K562 (cell line): ENCODE measurements around the gene NPEPL1. TPM values are rescaled to one million over a fixed set of nuclear protein-coding genes. Genes with fewer than 3 reads are reported as not detected.

Experiments used
- ATAC-seq: fragments of 200-7000 bp; cut with Tn5 transposase; 3 replicates; pipeline ENCODE4 v1.9.1; 2020; ENCODE audit warnings: moderate library complexity
- BruUV-seq: library from RNA; stranded (reverse); fragments of 400-500 nt; replicated peaks from 2 replicates; lab custom pipeline; 2021; lab: Mats Ljungman, UMichigan
- CTCF ChIA-PET: fragments of 300-600 bp; formaldehyde crosslinking; extraction: SDS; loops from one replicate; lab custom pipeline; 2021; ENCODE audit warnings: low intra/inter-chr PET ratio; lab: Yijun Ruan, JAX
- POLR2A ChIA-PET: fragments of 300-600, 350-650 bp; sonication (Branson Sonifier 250); formaldehyde crosslinking; extraction: SDS; loops from one replicate; lab custom pipeline; 2021; ENCODE audit warnings: antibody characterized with exemption, inconsistent platforms; lab: Yijun Ruan, JAX
- DNase-seq, 4 experiments: peaks; one replicate each; pipeline versions ENCODE4 v3.0.0 to v3.0.0-alpha.2; 2011 to 2018; ENCODE audit warnings: low spot score in 3 of 4, mixed read lengths in 3 of 4; ENCODE audit errors: extremely low read depth in 1 of 4
- FAIRE-seq: peaks from 2 replicates; lab custom pipeline; 2011; peaks lifted over from hg19 to GRCh38; lab: Jason Lieb, UNC
- H2AFZ ChIP-seq: 2 replicates; pipeline ENCODE4 v1.6.0; 2011; ENCODE audit warnings: low read depth, low read length, control low read depth, inconsistent platforms
- H3K27ac ChIP-seq: fragments of 200-600 bp; 3 replicates; pipeline ENCODE4 v1.8.0; 2011; ENCODE audit warnings: low read depth, mild to moderate bottlenecking, control low read depth, inconsistent platforms, low read length, moderate library complexity, mixed read lengths; ENCODE audit errors: extremely low read depth
- H3K27me3 ChIP-seq, 2 experiments: fragments of 300-600 bp in 1 of 2; 2 replicates in 1 of 2; 3 replicates in 1 of 2; pipeline versions ENCODE4 v1.6.0 to v1.8.0; 2011; ENCODE audit warnings: inconsistent platforms in 2 of 2, low read length in 2 of 2, mild to moderate bottlenecking in 1 of 2, mixed read lengths in 1 of 2, moderate library complexity in 1 of 2; ENCODE audit not compliant: control insufficient read depth in 2 of 2, insufficient read depth in 2 of 2
- H3K36me3 ChIP-seq: fragments of 300-600 bp; 3 replicates; pipeline ENCODE4 v1.8.0; 2011; ENCODE audit warnings: mild to moderate bottlenecking, low read length, inconsistent platforms; ENCODE audit not compliant: control insufficient read depth, insufficient read depth
- H3K4me1 ChIP-seq, 2 experiments: fragments of 200-600 bp in 1 of 2; replicated peaks in 1 of 2; 2 replicates in 1 of 2; 3 replicates in 1 of 2; pipeline versions ENCODE4 v1.5.1 to v1.8.0; 2011; ENCODE audit warnings: inconsistent platforms in 2 of 2, low read length in 2 of 2, mild to moderate bottlenecking in 1 of 2, mixed read lengths in 1 of 2, moderate library complexity in 1 of 2; ENCODE audit not compliant: control insufficient read depth in 2 of 2, insufficient read depth in 2 of 2
- H3K4me2 ChIP-seq: 2 replicates; pipeline ENCODE4 v1.6.1; 2011; ENCODE audit warnings: low read length, control low read depth, inconsistent platforms, mixed read lengths; ENCODE audit not compliant: insufficient read depth
- H3K4me3 ChIP-seq: fragments of 200-600 bp; sonication (generic), shearing (Covaris generic); 2 replicates; pipeline ENCODE4 v1.5.1; 2016; ENCODE audit warnings: control low read depth, inconsistent platforms
- H3K79me2 ChIP-seq: fragments of 200-600 bp; 3 replicates; pipeline ENCODE4 v1.8.0; 2011; ENCODE audit warnings: low read length, inconsistent platforms; ENCODE audit not compliant: control insufficient read depth, insufficient read depth
- H3K9ac ChIP-seq, 2 experiments: 2 replicates each; pipeline versions ENCODE4 v1.6.0 to v1.6.1; 2011; ENCODE audit warnings: low read depth in 2 of 2, low read length in 2 of 2, control low read depth in 1 of 2, inconsistent platforms in 1 of 2, mild to moderate bottlenecking in 1 of 2, mixed read lengths in 1 of 2; ENCODE audit not compliant: insufficient read depth in 1 of 2
- H3K9me1 ChIP-seq: one replicate; pipeline ENCODE4 v1.6.0; 2011; ENCODE audit warnings: inconsistent platforms, mild to moderate bottlenecking, low read length, moderate library complexity; ENCODE audit not compliant: control insufficient read depth, insufficient read depth
- H3K9me3 ChIP-seq: replicated peaks from 2 replicates; pipeline ENCODE4 v1.5.1; 2011; ENCODE audit warnings: low read depth, low read length, inconsistent platforms; ENCODE audit not compliant: control insufficient read depth, insufficient read depth
- H4K20me1 ChIP-seq: replicated peaks from 2 replicates; pipeline ENCODE4 v1.6.1; 2011; ENCODE audit warnings: low read length, inconsistent platforms, mixed read lengths; ENCODE audit not compliant: control insufficient read depth, insufficient read depth
- BCOR ChIP-seq: fragments of 450-650 bp; IDR thresholded peaks from 2 replicates; pipeline ENCODE4 v1.6.1; 2016
- CEBPZ ChIP-seq: fragments of 150-350 bp; IDR thresholded peaks from 2 replicates; pipeline ENCODE4 v1.6.1; 2014; ENCODE audit warnings: low read depth, mild to moderate bottlenecking, low read length, borderline replicate concordance
- FOXP1 ChIP-seq: sonication (generic); formaldehyde crosslinking; IDR thresholded peaks from 2 replicates; pipeline ENCODE4 v1.8.0; 2022; ENCODE audit warnings: mild to moderate bottlenecking, missing genetic modification reagents
- HLTF ChIP-seq: fragments of 450-650 bp; IDR thresholded peaks from 2 replicates; pipeline ENCODE4 v1.6.1; 2016
- MBD2 ChIP-seq: sonication (generic); IDR thresholded peaks from 2 replicates; pipeline ENCODE4 v1.6.1; 2016; ENCODE audit warnings: low read depth, borderline replicate concordance
- MTF1 ChIP-seq: fragments of 250-450 bp; sonication (Bioruptor Pico); IDR thresholded peaks from 2 replicates; pipeline ENCODE4 v1.9.0; 2021; ENCODE audit warnings: moderate library complexity, mild to moderate bottlenecking, inconsistent platforms, borderline replicate concordance
- NCOA6 ChIP-seq: fragments of 450-650 bp; IDR thresholded peaks from 2 replicates; pipeline ENCODE4 v1.6.1; 2017; ENCODE audit warnings: mild to moderate bottlenecking
- NRF1 ChIP-seq, 2 experiments: fragments of 450-650 bp; IDR thresholded peaks in 1 of 2; conservative IDR thresholded peaks in 1 of 2; 2 replicates each; pipeline ENCODE4 v1.6.1; 2014; ENCODE audit warnings: mild to moderate bottlenecking in 2 of 2
- NUFIP1 ChIP-seq: fragments of 450-650 bp; IDR thresholded peaks from 2 replicates; pipeline ENCODE4 v1.6.1; 2018; ENCODE audit not compliant: partially characterized antibody
- PCBP1 ChIP-seq: fragments of 200-400 bp; formaldehyde crosslinking; IDR thresholded peaks from 2 replicates; pipeline ENCODE4 v1.6.1; 2018; ENCODE audit warnings: mild to moderate bottlenecking, low read depth, low read length; ENCODE audit not compliant: poor library complexity, severe bottlenecking
- PHF8 ChIP-seq: fragments of 200-600 bp; sonication (generic); IDR thresholded peaks from 2 replicates; pipeline ENCODE4 v1.6.1; 2012; ENCODE audit warnings: mixed run types, mild to moderate bottlenecking, inconsistent platforms, low read length, moderate library complexity, borderline replicate concordance
- PTBP1 ChIP-seq: fragments of 200-400 bp; formaldehyde crosslinking; IDR thresholded peaks from 2 replicates; pipeline ENCODE4 v1.6.1; 2017; ENCODE audit warnings: low read depth, low read length
- RBM22 ChIP-seq: fragments of 200-400 bp; formaldehyde crosslinking; IDR thresholded peaks from 2 replicates; pipeline ENCODE4 v1.6.1; 2018; ENCODE audit warnings: low read length, low read depth; ENCODE audit not compliant: poor library complexity, severe bottlenecking
- SMARCE1 ChIP-seq: fragments of 450-650 bp; IDR thresholded peaks from 2 replicates; pipeline ENCODE4 v1.7.1; 2016; ENCODE audit warnings: mild to moderate bottlenecking
- SPI1 ChIP-seq: IDR thresholded peaks from 2 replicates; pipeline ENCODE4 v1.6.1; 2011; ENCODE audit warnings: low read depth, low read length, control low read depth, borderline replicate concordance
- TRIM28 ChIP-seq: fragments of 450-650 bp; IDR thresholded peaks from 2 replicates; pipeline ENCODE4 v1.6.1; 2017
- TSC22D4 ChIP-seq: fragments of 450-650 bp; IDR thresholded peaks from 2 replicates; pipeline ENCODE4 v1.6.1; 2016; ENCODE audit warnings: missing genetic modification characterization, missing biosample characterization, control low read depth
- ZNF274 ChIP-seq: IDR thresholded peaks from 2 replicates; pipeline ENCODE4 v1.6.1; 2011; ENCODE audit warnings: low read depth, mild to moderate bottlenecking, low read length, moderate library complexity, borderline replicate concordance
- ZSCAN29 ChIP-seq: fragments of 450-650 bp; IDR thresholded peaks from 2 replicates; pipeline ENCODE4 v1.6.1; 2017
- WGBS: fragments of 100-300 bp; shearing (Covaris generic); methylation state at CpG from one replicate; pipeline ENCODE4 v1.1.6; 2016; ENCODE audit warnings: low coverage, mixed read lengths; ENCODE audit not compliant: insufficient coverage; ENCODE audit errors: missing lambda C conversion rate; 5-methylcytosine and 5-hydroxymethylcytosine counted together
- in situ Hi-C: fragments of 300-500 bp; cut with MboI; formaldehyde crosslinking; loops from 4 replicates; pipeline ENCODE4 v1.15.0; 2018; ENCODE audit warnings: inconsistent platforms, mixed read lengths
- intact Hi-C: fragments of 100-400 bp; cut with micrococcal nuclease; formaldehyde crosslinking; loops from 2 replicates; pipeline ENCODE4 v1.14.2; 2022
- polyA plus RNA-seq, 8 experiments: library from polyadenylated mRNA; depleted of rRNA in 4 of 8; stranded (reverse) in 5 of 8; unstranded in 3 of 8; fragments of >200 nt; fragmentation: Nextera tagmentation in 2 of 8; fragmentation: Illumina TruSeq in 1 of 8; extraction: Ambion mirVana in 2 of 8; extraction: Trizol in 1 of 8; gene quantifications; 2 replicates each; pipeline versions ENCODE4 v1.2.1 to v1.2.3, GENCODE V29; 2011 to 2014; ENCODE audit warnings: inconsistent platforms in 1 of 8, missing spikeins in 1 of 8
- total RNA-seq, 7 experiments: library from RNA; depleted of rRNA in 6 of 7; stranded (reverse); fragments of >200 nt in 6 of 7; fragmentation: Illumina TruSeq in 2 of 7; extraction: Trizol in 2 of 7; gene quantifications; 2 replicates each; pipeline versions ENCODE4 v1.2.1 to v1.2.3, GENCODE V29; 2011 to 2021; ENCODE audit warnings: low replicate concordance in 1 of 7
- TF ChIP-seq, protein P1 (sequence below): sonication (generic); formaldehyde crosslinking; IDR thresholded peaks from 2 replicates; pipeline ENCODE4 v1.8.1; 2023; ENCODE audit warnings: mild to moderate bottlenecking, missing genetic modification reagents

Gene NPEPL1
- total and polyA plus RNA-seq, 9 of the 15 experiments (the other 6 are each of a cell fraction or from before 2014, with no cell fraction given) = 0.04 to 5.6 (median 0.94) TPM

DNA sequence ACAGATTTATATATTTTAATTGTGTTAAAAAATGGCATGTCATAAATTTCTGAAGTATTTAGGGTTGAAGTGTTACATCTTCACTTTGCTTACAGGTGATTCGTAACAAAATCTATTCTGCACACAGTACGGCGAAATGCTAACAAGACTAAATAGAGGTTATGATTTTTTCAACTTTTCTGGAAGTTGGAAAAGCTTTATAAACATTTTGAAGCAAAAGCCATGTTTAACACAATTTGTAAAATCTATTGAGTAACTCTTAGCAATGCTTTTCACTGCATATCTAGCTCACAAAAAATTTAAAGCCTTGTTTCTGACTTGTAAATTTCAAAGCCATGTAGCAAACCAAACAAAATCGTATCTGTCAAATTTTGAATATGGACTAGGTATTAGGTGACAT is 38.3 kb upstream of the NPEPL1 start:
- in situ Hi-C loops = loop anchor here (10.0 kb wide), 1 partner anchor 190 kb away; no protein-coding TSS in a partner anchor
- Histone ChIP-seq H3K9ac (no peak overlapping the region), H3K9me1 (no peaks in the 10 kb centered on the region), H3K36me3 (peaks cover 15% of the 10 kb centered on the region; the same call in 2 of the 3 replicates), H3K4me2 (no peak overlapping the region), H4K20me1 (no peaks in the 10 kb centered on the region), H3K27ac (no peak overlapping the region), H3K4me3 (no peak overlapping the region), H3K79me2 (peaks cover 83% of the 10 kb centered on the region), H3K4me1 (peaks cover 11 to 20% of the 10 kb centered on the region in 2 experiments), H3K27me3 (no peaks in the 10 kb centered on the region), H3K9me3 (no peaks in the 10 kb centered on the region), H2AFZ (no peak overlapping the region)
- ChIA-PET POLR2A (interaction anchor here (1.2 to 1.7 kb wide), 2 partner anchors 8 to 10 kb away, joined by 3 to 5 read pairs; no protein-coding TSS in a partner anchor), CTCF (interaction anchor here (0.6 kb wide), 1 partner anchor 197 kb away, joined by 6 read pairs; the partner anchor contains the start of gene GNAS-AS1)
- WGBS = 88% methylated on average over 4 of the region's 4 CpGs
- intact Hi-C loops = loop anchor here (5.0 to 10.0 kb wide), 2 partner anchors 183 to 420 kb away; no protein-coding TSS in a partner anchor
- FAIRE-seq = no peak
- BruUV-seq = no TSS peak
- no peak for DNase-seq
- TF ChIP-seq, protein P1, sequence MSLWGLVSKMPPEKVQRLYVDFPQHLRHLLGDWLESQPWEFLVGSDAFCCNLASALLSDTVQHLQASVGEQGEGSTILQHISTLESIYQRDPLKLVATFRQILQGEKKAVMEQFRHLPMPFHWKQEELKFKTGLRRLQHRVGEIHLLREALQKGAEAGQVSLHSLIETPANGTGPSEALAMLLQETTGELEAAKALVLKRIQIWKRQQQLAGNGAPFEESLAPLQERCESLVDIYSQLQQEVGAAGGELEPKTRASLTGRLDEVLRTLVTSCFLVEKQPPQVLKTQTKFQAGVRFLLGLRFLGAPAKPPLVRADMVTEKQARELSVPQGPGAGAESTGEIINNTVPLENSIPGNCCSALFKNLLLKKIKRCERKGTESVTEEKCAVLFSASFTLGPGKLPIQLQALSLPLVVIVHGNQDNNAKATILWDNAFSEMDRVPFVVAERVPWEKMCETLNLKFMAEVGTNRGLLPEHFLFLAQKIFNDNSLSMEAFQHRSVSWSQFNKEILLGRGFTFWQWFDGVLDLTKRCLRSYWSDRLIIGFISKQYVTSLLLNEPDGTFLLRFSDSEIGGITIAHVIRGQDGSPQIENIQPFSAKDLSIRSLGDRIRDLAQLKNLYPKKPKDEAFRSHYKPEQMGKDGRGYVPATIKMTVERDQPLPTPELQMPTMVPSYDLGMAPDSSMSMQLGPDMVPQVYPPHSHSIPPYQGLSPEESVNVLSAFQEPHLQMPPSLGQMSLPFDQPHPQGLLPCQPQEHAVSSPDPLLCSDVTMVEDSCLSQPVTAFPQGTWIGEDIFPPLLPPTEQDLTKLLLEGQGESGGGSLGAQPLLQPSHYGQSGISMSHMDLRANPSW (CRISPR knock-in tag) = no peak
- TF ChIP-seq PCBP1 = no peak
- TF ChIP-seq PTBP1 = no peak
- no peak for TF ChIP-seq BCOR
- TF ChIP-seq FOXP1 = no peak
- no peak for TF ChIP-seq NUFIP1
- TF ChIP-seq TSC22D4 = no peak
- TF ChIP-seq NRF1 (conservative IDR thresholded peaks at IDR 0.05 in 1 of 2, IDR thresholded peaks at IDR 0.05 in 1 of 2) = no peak
- no peak for TF ChIP-seq HLTF
- no peak for TF ChIP-seq ZNF274
- TF ChIP-seq MBD2 = no peak
- no peak for TF ChIP-seq SMARCE1
- no peak for TF ChIP-seq SPI1
- TF ChIP-seq ZSCAN29 = no peak
- TF ChIP-seq RBM22 = no peak
- no peak for TF ChIP-seq MTF1 (CRISPR knock-in tag)
- TF ChIP-seq PHF8 = no peak
- TF ChIP-seq CEBPZ = no peak
- TF ChIP-seq TRIM28 = no peak
- TF ChIP-seq NCOA6 = no peak
- no peak for ATAC-seq
